C4-2B (cell line): ENCODE measurements around the gene DUSP2.

Source experiments
- H3K27ac ChIP-seq: fragments of 450-650 bp; 2 replicates; pipeline ENCODE4 v1.5.1; 2017
- ZFX ChIP-seq: fragments of 450-650 bp; IDR thresholded peaks from 2 replicates; pipeline ENCODE4 v1.6.1; 2017
- TF ChIP-seq, protein P1 (sequence below): fragments of 450-650 bp; conservative IDR thresholded peaks from 2 replicates; pipeline ENCODE4 v1.5.1; 2017; ENCODE audit warnings: mild to moderate bottlenecking

Gene DUSP2

DNA sequence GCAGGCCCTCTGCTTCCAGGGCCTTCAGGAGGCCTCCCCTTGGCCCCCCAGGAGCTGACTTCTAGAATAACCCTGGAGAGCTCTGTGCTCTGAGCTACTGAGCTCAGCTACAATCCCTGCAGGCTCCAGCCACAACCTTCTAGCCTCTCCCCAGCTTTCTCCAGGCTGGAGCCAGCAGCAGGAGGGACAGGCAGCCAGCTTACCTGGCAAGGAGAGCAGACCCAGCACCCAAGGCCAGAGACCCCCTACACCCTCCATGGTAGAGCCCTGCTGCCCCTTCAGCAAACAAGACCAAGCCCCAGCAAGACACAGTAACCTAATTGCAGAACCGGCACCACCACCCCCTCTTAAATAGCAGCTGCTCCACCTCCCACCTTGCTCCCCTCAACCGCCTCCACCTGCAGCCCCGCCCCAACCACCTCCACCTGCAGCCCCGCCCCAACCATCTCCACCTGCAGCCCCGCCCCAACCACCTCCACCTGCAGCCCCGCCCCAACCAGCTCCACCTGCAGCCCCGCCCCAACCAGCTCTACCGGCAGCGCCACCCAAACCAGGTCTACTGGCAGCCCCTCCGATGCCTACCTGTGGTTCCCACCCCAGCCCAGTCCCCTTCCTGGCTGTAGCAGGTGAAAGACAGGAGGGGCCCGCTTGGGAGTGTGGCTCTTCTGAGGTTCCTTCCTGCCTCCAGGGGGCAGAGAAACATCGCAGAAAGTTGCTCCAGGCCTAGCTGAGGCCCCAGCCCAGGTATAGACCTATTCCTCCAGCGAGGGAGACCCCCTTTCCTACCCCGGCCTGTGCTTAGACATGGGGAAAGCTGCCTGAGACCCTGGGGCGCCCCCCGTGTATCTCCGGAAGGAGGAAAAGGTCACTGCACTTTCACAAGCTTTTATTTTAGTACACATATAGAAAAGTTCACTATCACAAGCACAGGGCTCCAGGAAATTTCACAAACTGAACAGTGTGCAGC, 6.8 kb downstream of the DUSP2 start, which contains the start of gene ASTL:
TSS of gene ASTL (minus strand) at position 324 of the 967 bp plus-strand sequence. CDS start at position 258, 66 bp downstream.
- no peak for TF ChIP-seq ZFX
- TF ChIP-seq, protein P1, sequence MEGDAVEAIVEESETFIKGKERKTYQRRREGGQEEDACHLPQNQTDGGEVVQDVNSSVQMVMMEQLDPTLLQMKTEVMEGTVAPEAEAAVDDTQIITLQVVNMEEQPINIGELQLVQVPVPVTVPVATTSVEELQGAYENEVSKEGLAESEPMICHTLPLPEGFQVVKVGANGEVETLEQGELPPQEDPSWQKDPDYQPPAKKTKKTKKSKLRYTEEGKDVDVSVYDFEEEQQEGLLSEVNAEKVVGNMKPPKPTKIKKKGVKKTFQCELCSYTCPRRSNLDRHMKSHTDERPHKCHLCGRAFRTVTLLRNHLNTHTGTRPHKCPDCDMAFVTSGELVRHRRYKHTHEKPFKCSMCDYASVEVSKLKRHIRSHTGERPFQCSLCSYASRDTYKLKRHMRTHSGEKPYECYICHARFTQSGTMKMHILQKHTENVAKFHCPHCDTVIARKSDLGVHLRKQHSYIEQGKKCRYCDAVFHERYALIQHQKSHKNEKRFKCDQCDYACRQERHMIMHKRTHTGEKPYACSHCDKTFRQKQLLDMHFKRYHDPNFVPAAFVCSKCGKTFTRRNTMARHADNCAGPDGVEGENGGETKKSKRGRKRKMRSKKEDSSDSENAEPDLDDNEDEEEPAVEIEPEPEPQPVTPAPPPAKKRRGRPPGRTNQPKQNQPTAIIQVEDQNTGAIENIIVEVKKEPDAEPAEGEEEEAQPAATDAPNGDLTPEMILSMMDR = no peak; the same call in 1 of the 2 replicates
- peak within 1 kb of the TSS; percentile 4; the same call in 1 of the 2 replicates for H3K27ac ChIP-seq

DNA sequence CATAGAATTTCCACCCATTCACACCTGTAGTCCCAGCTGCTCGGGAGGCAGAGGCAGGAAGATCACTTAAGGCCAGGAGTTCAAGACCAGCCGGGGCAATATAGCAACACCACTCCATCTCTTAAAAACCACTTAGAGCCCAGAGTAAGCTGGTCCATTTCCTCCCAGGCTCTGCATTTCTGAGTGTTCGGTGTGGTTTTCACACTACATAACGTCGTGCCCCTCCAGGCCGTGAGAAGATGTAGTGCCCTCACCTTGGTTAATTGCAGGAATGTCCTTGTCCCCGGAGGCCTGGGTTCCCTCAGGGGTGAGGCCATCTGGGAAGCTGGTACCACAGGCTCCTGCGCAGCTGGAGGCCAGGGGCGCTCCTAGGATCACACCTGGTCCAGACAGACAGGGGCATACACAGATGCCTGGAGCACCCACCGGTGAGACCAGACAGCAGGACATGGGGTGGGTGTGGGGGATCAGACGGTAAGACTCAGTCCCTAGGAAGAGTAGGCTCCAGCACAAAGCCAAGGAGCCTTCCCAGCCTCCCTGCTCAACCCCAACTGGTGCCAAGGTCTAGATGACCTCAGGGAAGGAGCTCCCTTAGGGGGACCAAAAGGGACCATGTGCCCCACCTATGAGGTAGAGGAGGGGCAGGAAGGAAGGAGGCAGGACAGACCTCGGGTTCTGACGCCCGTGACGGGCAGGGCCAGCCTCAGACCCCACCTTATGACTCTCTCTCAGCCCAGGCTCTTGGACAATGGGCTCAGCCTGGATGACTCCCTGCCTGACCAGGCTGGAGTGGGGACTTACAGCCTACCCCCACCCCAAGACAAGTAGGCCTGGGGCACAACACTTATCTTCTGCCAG, 7.7 kb downstream of the DUSP2 start:
- no peak overlapping the region for H3K27ac ChIP-seq
- no peak for TF ChIP-seq ZFX
- TF ChIP-seq, protein P1 = no peak

DNA sequence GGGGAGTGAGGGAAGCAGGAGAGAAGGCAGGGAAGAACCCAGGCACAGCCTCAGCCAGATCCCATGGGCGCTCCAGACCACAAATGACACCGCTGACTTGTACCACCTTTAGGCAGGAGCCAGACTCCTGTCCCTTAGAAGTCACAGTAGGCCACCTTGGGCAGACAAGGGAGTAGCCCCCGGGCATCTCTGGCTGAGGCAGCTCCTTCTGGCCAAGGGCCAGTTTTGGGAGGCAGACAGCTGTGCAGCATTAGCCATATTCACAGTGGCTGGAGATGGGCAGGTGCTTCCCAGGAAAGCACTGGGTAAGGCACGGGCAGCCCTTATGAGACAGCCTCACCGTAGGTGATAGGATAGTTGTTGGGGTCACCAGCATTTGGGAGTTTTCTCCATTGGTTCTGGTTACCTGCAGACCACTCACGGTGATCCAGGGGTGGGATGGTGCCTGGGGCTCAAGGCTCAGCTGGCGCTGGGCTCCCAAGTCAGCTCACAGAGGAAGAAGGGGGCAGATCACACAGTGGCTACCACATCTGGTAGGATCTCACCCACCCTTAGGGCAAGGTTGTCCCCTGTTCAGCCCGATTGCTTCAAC, 9.0 kb downstream of the DUSP2 start:
- no peak overlapping the region for H3K27ac ChIP-seq
- TF ChIP-seq ZFX = no peak
- TF ChIP-seq, protein P1 = no peak

DNA sequence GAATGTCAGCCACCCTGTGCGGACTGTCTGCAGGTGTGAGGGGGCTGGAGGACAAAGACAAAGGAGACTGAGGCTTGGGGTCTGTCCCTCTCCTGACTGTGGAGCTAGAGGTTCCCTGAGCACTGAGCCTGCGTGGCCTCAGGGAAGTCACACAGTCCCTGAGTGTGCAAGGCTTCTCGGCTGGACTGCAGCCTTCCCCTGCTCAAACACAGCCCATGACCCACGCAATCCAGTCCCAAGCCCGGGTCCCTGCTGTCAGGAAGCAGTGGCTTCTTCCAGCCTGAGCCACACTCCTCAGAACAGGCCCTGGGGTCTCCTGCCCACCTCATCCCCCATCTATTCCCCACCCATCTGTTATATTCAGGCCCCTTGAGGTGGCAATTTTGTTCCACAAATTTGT, 9.6 kb downstream of the DUSP2 start:
- no peak overlapping the region for H3K27ac ChIP-seq
- TF ChIP-seq ZFX = no peak
- TF ChIP-seq, protein P1 = no peak

DNA sequence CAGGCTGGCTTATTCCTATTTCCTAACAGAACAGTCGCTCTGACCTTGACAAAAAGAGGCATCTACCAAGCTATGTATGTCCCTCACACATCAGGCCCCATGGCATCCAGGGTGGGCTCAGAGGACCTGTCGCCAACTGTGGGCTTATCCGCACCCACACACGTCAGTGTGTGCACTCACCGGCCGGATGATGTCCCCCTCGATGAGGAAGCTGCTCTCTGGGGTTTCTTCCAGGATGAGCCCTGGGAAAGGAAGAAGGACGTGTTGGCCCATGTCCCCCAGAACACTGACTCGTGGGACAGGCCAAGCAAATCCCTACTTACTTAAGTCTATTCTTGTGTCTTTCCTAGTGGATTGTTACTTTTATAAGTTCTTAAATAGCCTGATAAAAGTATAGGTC, 10.1 kb downstream of the DUSP2 start:
- TF ChIP-seq ZFX = no peak
- TF ChIP-seq, protein P1 = no peak
- H3K27ac ChIP-seq = no peak overlapping the region

DNA sequence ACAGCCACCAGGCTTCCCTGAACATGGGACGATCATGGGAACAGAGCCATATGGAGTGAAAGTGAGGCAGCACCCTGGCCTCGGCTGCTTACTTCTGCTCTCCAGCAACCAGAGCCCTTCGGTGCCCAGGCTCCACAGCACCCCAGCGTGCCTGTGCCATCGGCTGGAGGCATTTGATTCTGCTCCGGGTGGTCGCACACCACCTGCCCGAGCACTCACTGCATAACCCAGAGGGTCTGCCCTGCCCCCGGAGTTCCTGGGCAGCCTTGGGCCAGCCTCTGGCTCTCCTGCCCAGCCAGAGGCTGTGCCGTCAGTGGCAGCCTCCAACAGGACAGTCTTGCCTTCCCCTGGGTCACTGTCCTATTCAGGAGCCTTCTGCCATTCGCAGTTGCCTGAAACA, 10.8 kb downstream of the DUSP2 start:
- H3K27ac ChIP-seq = no peak overlapping the region
- TF ChIP-seq, protein P1 = no peak
- TF ChIP-seq ZFX = no peak
